BE2C (cell line): ENCODE data around the gene VPS33A. TPM values are rescaled to one million over a fixed set of nuclear protein-coding genes. Genes with fewer than 3 reads are reported as not detected.

Source experiments
- DNase-seq: peaks from one replicate; pipeline ENCODE4 v3.0.0-alpha.2; 2020
- H3K27me3 ChIP-seq: fragments of 250-450 bp; sonication (Bioruptor Pico); 2 replicates; pipeline ENCODE4 v1.5.1; 2020; ENCODE audit warnings: mild to moderate bottlenecking
- H3K36me3 ChIP-seq: fragments of 250-450 bp; sonication (Bioruptor Pico); 2 replicates; pipeline ENCODE4 v1.5.1; 2020; ENCODE audit warnings: mild to moderate bottlenecking
- H3K4me1 ChIP-seq: fragments of 250-450 bp; sonication (Bioruptor Pico); 2 replicates; pipeline ENCODE4 v1.5.1; 2020
- H3K4me3 ChIP-seq: 2 replicates; pipeline ENCODE4 v1.5.1; 2011; ENCODE audit warnings: low read depth, low read length
- H3K9me3 ChIP-seq: fragments of 250-450 bp; sonication (Bioruptor Pico); 2 replicates; pipeline ENCODE4 v1.5.1; 2020
- CTCF ChIP-seq: IDR thresholded peaks from 2 replicates; pipeline ENCODE4 v1.5.1; 2012; ENCODE audit warnings: mild to moderate bottlenecking, low read depth, low read length
- polyA plus RNA-seq: library from polyadenylated mRNA; unstranded; fragments of >200 nt; gene quantifications from one replicate; pipeline ENCODE4 v1.2.1, GENCODE V29; 2012; ENCODE audit warnings: low read depth, missing spikeins; ENCODE audit not compliant: insufficient read length, insufficient read depth

The VPS33A gene
- polyA plus RNA-seq, result 34.8 TPM

- H3K4me1 ChIP-seq, result no peaks in the 10 kb centered on the region
- peak within 1 kb of the TSS; percentile 88 for H3K4me3 ChIP-seq
- H3K9me3 ChIP-seq, result no peaks in the 10 kb centered on the region
- H3K27me3 ChIP-seq, result no peaks in the 10 kb centered on the region
- TF ChIP-seq CTCF, result no peak
- DNase-seq, result peak; percentile 99
- H3K36me3 ChIP-seq, result peaks cover 14% of the 10 kb centered on the region
These were observed at the start of gene VPS33A for GRCh38 chr12:122266230-122266901. TSS of gene VPS33A (minus strand) at chr12:122266494. CDS start at chr12:122266408, 86 bp downstream.

GRCh38 chr12:122312926-122313325 lies 46.6 kb upstream of the VPS33A start:
- no peaks in the 10 kb centered on the region for H3K9me3 ChIP-seq
- no peak for DNase-seq
- H3K4me1 ChIP-seq, result peaks cover 5% of the 10 kb centered on the region; the same call in 1 of the 2 replicates
- no peaks in the 10 kb centered on the region for H3K36me3 ChIP-seq
- no peaks in the 10 kb centered on the region for H3K27me3 ChIP-seq
- no peak overlapping the region for H3K4me3 ChIP-seq
- no peak for TF ChIP-seq CTCF

- TF ChIP-seq CTCF, result no peak
- H3K4me1 ChIP-seq, result peaks cover 5% of the 10 kb centered on the region; the same call in 1 of the 2 replicates
- no peak overlapping the region for H3K4me3 ChIP-seq
- H3K9me3 ChIP-seq, result no peaks in the 10 kb centered on the region
- no peak for DNase-seq
- no peaks in the 10 kb centered on the region for H3K36me3 ChIP-seq
- no peaks in the 10 kb centered on the region for H3K27me3 ChIP-seq
These were observed 45.4 kb upstream of the VPS33A start for GRCh38 chr12:122311696-122312095.

GRCh38 chr12:122310626-122311333 lies 44.5 kb upstream of the VPS33A start:
- no peaks in the 10 kb centered on the region for H3K9me3 ChIP-seq
- no peaks in the 10 kb centered on the region for H3K27me3 ChIP-seq
- no peak for DNase-seq
- H3K36me3 ChIP-seq, result no peaks in the 10 kb centered on the region
- H3K4me3 ChIP-seq, result no peak overlapping the region
- peaks cover 5% of the 10 kb centered on the region; the same call in 1 of the 2 replicates for H3K4me1 ChIP-seq
- TF ChIP-seq CTCF, result no peak

GRCh38 chr12:122309564-122310121 lies 43.3 kb upstream of the VPS33A start:
- no peak for TF ChIP-seq CTCF
- DNase-seq, result peak; percentile 38
- peak overlapping the region; percentile 31 for H3K4me3 ChIP-seq
- H3K9me3 ChIP-seq, result no peaks in the 10 kb centered on the region
- H3K27me3 ChIP-seq, result no peaks in the 10 kb centered on the region
- H3K36me3 ChIP-seq, result no peaks in the 10 kb centered on the region
- peaks cover 5% of the 10 kb centered on the region; the same call in 1 of the 2 replicates for H3K4me1 ChIP-seq
